ENCODE measurements around the gene ARHGEF16.

ARHGEF16 gene

DNA sequence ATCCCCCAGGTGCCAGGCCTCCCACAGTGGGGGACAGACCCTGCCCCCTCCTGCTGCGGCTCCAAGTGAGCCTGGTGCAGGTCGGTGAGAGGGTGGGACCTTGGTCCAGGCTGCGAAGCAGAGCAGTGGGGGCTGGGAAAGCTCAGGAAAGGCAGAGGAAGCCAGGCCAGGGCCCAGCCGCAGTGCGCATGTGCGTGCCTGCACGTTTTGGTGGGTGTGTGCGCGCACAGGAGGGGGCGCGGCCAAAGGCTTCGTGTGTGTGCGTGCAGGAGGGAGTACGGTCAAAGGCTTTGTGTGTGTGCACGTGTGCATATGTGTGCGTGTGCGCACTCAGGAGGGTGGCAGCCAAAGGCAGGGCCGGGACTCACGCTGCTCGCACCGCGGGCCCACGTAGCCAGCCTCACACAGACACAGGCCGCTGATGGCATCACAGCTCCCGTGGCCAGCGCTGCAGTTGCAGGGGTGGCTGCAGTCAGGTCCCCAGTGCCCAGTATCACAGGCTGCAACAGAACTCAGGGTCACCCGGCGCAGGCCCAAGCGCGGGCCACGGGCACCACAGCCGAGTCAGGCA lies 45.9 kb downstream of the ARHGEF16 start:
- TF ChIP-seq, protein P1, sequence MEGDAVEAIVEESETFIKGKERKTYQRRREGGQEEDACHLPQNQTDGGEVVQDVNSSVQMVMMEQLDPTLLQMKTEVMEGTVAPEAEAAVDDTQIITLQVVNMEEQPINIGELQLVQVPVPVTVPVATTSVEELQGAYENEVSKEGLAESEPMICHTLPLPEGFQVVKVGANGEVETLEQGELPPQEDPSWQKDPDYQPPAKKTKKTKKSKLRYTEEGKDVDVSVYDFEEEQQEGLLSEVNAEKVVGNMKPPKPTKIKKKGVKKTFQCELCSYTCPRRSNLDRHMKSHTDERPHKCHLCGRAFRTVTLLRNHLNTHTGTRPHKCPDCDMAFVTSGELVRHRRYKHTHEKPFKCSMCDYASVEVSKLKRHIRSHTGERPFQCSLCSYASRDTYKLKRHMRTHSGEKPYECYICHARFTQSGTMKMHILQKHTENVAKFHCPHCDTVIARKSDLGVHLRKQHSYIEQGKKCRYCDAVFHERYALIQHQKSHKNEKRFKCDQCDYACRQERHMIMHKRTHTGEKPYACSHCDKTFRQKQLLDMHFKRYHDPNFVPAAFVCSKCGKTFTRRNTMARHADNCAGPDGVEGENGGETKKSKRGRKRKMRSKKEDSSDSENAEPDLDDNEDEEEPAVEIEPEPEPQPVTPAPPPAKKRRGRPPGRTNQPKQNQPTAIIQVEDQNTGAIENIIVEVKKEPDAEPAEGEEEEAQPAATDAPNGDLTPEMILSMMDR (IDR thresholded peaks at IDR 0.05; ENCODE audit: control insufficient read depth, insufficient read depth, low read depth, low read length, missing control alignments) = no peak
- no peak for DNase-seq (ENCODE audit: low read depth)
- H3K4me3 ChIP-seq (ENCODE audit: control insufficient read depth, low read depth, low read length) = no peak overlapping the region

- DNase-seq (ENCODE audit: low read depth) = no peak
- TF ChIP-seq, protein P1 (IDR thresholded peaks at IDR 0.05; ENCODE audit: control insufficient read depth, insufficient read depth, low read depth, low read length, missing control alignments) = no peak
- H3K4me3 ChIP-seq (ENCODE audit: control insufficient read depth, low read depth, low read length) = no peak overlapping the region
Observed at GRCh38 chr1:3501437-3501836, 47.0 kb downstream of the ARHGEF16 start.

DNA sequence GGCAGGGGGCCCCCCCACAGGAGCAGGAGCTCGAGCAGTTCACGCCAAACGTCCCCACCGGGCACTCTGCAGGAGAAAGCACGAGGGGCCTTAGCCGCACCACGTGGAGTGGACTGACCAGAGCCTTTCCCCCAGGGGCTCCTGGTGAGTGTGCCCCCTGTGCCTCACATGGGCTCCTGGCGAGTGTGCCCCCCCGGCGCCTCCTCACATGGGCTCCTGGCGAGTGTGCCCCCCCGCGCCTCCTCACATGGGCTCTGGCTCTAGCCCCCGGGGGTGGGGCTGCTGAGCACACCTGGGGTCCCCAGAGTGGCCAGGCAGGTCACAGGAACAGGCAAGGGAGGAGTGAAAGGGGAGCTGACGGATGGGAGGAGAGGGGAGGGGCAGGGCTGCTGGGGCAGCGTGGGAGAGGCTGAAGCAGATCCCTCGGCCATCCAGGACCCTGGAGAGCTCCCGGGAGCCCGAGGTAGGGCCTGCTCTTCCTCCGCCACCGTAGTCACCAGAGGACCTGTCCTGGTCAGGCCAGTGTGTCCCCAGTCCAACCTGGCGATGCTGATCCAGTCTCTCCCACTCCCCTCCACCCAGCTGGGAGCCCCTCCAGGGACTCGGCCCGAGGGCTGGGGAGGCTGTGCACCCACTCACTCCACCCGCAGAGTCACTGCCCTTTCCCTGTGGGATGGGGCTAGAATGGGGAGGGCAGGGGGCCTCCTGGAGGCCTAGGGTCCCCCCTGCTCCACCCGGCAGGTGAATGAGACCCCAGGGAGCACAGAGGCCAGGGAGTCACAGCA lies 47.6 kb downstream of the ARHGEF16 start:
- H3K4me3 ChIP-seq (ENCODE audit: control insufficient read depth, low read depth, low read length) = no peak overlapping the region
- DNase-seq (ENCODE audit: low read depth) = no peak
- TF ChIP-seq, protein P1 (IDR thresholded peaks at IDR 0.05; ENCODE audit: control insufficient read depth, insufficient read depth, low read depth, low read length, missing control alignments) = no peak

DNA sequence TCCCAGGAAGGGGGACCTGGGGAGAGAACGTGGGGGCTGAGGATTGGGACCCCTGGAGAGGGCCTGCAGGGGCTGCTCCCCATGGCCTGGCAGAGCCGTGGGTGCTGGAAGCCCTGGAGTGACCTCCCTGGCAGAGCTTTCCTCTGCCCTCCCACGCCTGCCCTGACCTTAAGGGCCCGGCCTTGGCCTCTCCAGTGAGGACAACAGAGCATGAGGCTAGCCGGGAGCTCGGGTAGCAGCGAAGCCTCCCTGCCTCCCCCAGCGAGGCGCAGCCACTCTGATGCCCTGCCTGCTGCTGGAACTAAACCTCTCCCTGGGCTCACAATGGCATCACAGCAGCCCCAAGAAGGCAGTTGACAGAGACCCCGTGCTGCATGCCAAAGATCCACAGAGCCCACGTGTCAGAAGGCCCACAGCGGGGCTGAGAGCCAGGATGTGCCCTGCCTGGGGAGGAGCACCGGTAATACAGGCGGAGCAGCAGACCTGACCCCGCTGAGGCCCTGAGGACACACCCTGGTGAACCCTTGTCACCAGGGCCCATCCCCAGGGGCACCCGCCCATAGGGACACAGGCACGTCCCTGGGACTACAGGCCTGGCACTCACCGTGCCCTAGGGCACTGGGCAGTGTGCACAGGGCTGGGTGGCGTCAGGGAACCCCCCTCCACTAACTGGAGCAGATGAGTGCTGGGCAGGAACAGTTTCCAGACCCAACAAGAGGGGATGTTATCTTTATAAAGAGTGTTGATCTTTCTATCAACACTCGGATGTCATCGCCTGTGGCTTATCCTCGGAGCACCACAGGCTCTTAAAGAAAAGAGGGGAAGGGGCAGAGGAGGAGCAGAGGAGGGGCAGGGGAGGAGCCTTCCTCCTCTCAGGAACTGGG lies 48.4 kb downstream of the ARHGEF16 start:
- DNase-seq (ENCODE audit: low read depth) = no peak
- H3K4me3 ChIP-seq (ENCODE audit: control insufficient read depth, low read depth, low read length) = no peak overlapping the region
- TF ChIP-seq, protein P1 (IDR thresholded peaks at IDR 0.05; ENCODE audit: control insufficient read depth, insufficient read depth, low read depth, low read length, missing control alignments) = no peak

GRCh38 chr1:3503525-3503886 lies 49.0 kb downstream of the ARHGEF16 start:
- DNase-seq (ENCODE audit: low read depth) = no peak
- no peak overlapping the region for H3K4me3 ChIP-seq (ENCODE audit: control insufficient read depth, low read depth, low read length)

More at GRCh38 chr1:3503525-3503886, 49.0 kb downstream of the ARHGEF16 start:
- TF ChIP-seq, protein P1 (IDR thresholded peaks at IDR 0.05; ENCODE audit: control insufficient read depth, insufficient read depth, low read depth, low read length, missing control alignments) = no peak
